Caco-2 (cell line): ENCODE measurements around the gene TPRG1. TPM values are rescaled to one million over a fixed set of nuclear protein-coding genes. Genes with fewer than 3 reads are reported as not detected.
A peak's percentile ranks its signal among the peaks of the same experiment; 100 is the strongest.

ENCODE experiments used
- Bru-seq: library from RNA; stranded (reverse); fragments of 400-500 nt; gene quantifications from one replicate; lab custom pipeline; 2021; lab: Mats Ljungman, UMichigan
- BruChase-seq, 2 experiments: library from RNA; stranded (reverse); fragments of 400-500 nt; gene quantifications; one replicate each; lab custom pipeline; 2021; lab: Mats Ljungman, UMichigan
- BruUV-seq: library from RNA; stranded (reverse); fragments of 400-500 nt; replicated peaks from 2 replicates; lab custom pipeline; 2021; lab: Mats Ljungman, UMichigan
- CTCF ChIA-PET: fragments of 300-600 bp; sonication (Branson Sonifier 250); formaldehyde crosslinking; loops from one replicate; lab custom pipeline; 2022; ENCODE audit warnings: antibody characterized with exemption; lab: Charles Lee
- POLR2A ChIA-PET: fragments of 300-600 bp; sonication (Branson Sonifier 250); formaldehyde crosslinking; loops from one replicate; lab custom pipeline; 2022; ENCODE audit warnings: antibody characterized with exemption; lab: Charles Lee
- DNase-seq, 2 experiments: peaks; one replicate each; pipeline versions ENCODE4 v3.0.0 to v3.0.0-alpha.2; 2020 to 2022
- H3K27me3 ChIP-seq: replicated peaks from 2 replicates; pipeline ENCODE4 v1.6.0; 2011; ENCODE audit warnings: low read length; ENCODE audit not compliant: control insufficient read depth, insufficient read depth
- H3K36me3 ChIP-seq: 2 replicates; pipeline ENCODE4 v1.5.1; 2011; ENCODE audit warnings: low read length; ENCODE audit not compliant: control insufficient read depth, insufficient read depth
- H3K4me1 ChIP-seq: fragments of 250-450 bp; sonication (Bioruptor Pico); 2 replicates; pipeline ENCODE4 v1.5.1; 2020; ENCODE audit warnings: mild to moderate bottlenecking
- H3K4me3 ChIP-seq: 2 replicates; pipeline ENCODE4 v1.5.1; 2011; ENCODE audit warnings: low read depth, mild to moderate bottlenecking, control low read depth, low read length
- H3K9me3 ChIP-seq: fragments of 250-450 bp; sonication (Bioruptor Pico); 2 replicates; pipeline ENCODE4 v1.5.1; 2020; ENCODE audit warnings: mild to moderate bottlenecking, moderate library complexity
- H3K27ac Mint-ChIP-seq: one replicate; pipeline ENCODE4 v1.8.0; 2022; ENCODE audit warnings: mixed read lengths; ENCODE audit not compliant: unreplicated experiment
- H3K27me3 Mint-ChIP-seq: one replicate; pipeline ENCODE4 v1.8.0; 2022; ENCODE audit warnings: mixed read lengths; ENCODE audit not compliant: insufficient read depth, unreplicated experiment
- H3K36me3 Mint-ChIP-seq: one replicate; pipeline ENCODE4 v1.8.0; 2022; ENCODE audit warnings: mild to moderate bottlenecking, mixed read lengths; ENCODE audit not compliant: insufficient read depth, unreplicated experiment
- H3K4me1 Mint-ChIP-seq: one replicate; pipeline ENCODE4 v1.8.0; 2022; ENCODE audit warnings: low read depth, mixed read lengths; ENCODE audit not compliant: unreplicated experiment
- H3K4me3 Mint-ChIP-seq: one replicate; pipeline ENCODE4 v1.8.0; 2022; ENCODE audit warnings: mild to moderate bottlenecking, moderate library complexity, mixed read lengths; ENCODE audit not compliant: unreplicated experiment
- H3K9me3 Mint-ChIP-seq: one replicate; pipeline ENCODE4 v1.8.0; 2022; ENCODE audit warnings: mixed read lengths; ENCODE audit not compliant: unreplicated experiment
- intact Hi-C: fragments of 100-400 bp; cut with micrococcal nuclease; formaldehyde crosslinking; loops from one replicate; pipeline ENCODE4 v1.10.0; 2022; ENCODE audit not compliant: unreplicated experiment
- long read RNA-seq: library from polyadenylated mRNA; stranded (forward); transcript quantifications from one replicate; pipeline ENCODE4 v2.0.0, GENCODE V29; 2022
- total RNA-seq: library from RNA; stranded (reverse); gene quantifications from 2 replicates; pipeline ENCODE4 v1.2.3, GENCODE V29; 2022
- TF ChIP-seq, protein P1 (sequence below), 2 experiments: fragments of 200-600 bp in 1 of 2; IDR thresholded peaks; 1 replicate in 1 of 2; 2 replicates in 1 of 2; pipeline versions ENCODE4 v1.5.1 to v1.8.0; 2011 to 2022; ENCODE audit warnings: antibody characterized with exemption in 1 of 2, control low read depth in 1 of 2, inconsistent platforms in 1 of 2, low read depth in 1 of 2, low read length in 1 of 2, mild to moderate bottlenecking in 1 of 2, moderate library complexity in 1 of 2; ENCODE audit not compliant: insufficient read depth in 1 of 2, severe bottlenecking in 1 of 2, unreplicated experiment in 1 of 2

TPRG1 gene, protein sequence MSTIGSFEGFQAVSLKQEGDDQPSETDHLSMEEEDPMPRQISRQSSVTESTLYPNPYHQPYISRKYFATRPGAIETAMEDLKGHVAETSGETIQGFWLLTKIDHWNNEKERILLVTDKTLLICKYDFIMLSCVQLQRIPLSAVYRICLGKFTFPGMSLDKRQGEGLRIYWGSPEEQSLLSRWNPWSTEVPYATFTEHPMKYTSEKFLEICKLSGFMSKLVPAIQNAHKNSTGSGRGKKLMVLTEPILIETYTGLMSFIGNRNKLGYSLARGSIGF
- 1.5 and 1.6 TPM in 2 replicates for total RNA-seq
- percentile 45 among the genes with signal in this experiment for Bru-seq, nascent RNA
- BruChase-seq, experiment 1, labeled RNA remaining after a 2-hour chase, result percentile 43 among the genes with signal in this experiment
- BruChase-seq, experiment 2, labeled RNA remaining after a 6-hour chase, result percentile 41 among the genes with signal in this experiment
- long read RNA-seq, partial matches to known transcripts, result 0 of 8 reads
- long read RNA-seq, other reads (novel, unspliced or antisense), result 8 of 8 reads

DNA sequence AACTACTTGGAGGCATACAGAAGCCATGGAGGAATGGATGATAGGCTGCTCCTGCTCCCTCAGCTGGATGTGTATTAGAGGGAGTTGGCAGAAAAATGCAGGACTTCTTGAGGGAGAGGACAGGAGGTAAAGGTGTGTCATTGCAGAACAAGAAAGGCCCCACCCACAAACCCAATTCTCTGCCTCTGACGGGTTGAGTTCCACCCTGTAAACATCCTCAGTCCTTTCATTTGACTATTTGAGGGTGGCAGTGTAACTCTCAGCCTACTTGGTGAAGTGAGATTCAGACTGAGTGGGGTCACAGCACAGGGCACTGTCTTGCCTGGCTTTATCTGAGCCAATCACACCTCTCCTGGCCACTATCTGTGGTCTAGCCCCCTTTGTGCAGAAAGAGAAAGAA, at the start of gene TPRG1:
Gene TPRG1, plus strand, starts transcription at position 265 of the 400 bp plus-strand sequence. CDS start 35,414 bp downstream, outside the sequence.
- no peak for DNase-seq
- Mint-ChIP-seq H3K4me1 (peaks cover 7% of the 10 kb centered on the region), H3K27ac (no peak within 1 kb of the TSS), H3K4me3 (no peak within 1 kb of the TSS), H3K36me3 (no peaks in the 10 kb centered on the region), H3K9me3 (no peaks in the 10 kb centered on the region), H3K27me3 (no peaks in the 10 kb centered on the region)
- Histone ChIP-seq H3K4me1 (peaks cover 4% of the 10 kb centered on the region; the same call in 1 of the 2 replicates), H3K4me3 (no peak within 1 kb of the TSS), H3K36me3 (no peaks in the 10 kb centered on the region), H3K27me3 (no peaks in the 10 kb centered on the region), H3K9me3 (no peaks in the 10 kb centered on the region)
- ChIA-PET CTCF (interaction anchor here (0.6 kb wide), 1 partner anchor 569 kb away, joined by 4 read pairs; no protein-coding TSS in a partner anchor), POLR2A (no interaction called here)
- intact Hi-C loops, result no loop called here
- no TSS peak for BruUV-seq
- TF ChIP-seq, protein P1, sequence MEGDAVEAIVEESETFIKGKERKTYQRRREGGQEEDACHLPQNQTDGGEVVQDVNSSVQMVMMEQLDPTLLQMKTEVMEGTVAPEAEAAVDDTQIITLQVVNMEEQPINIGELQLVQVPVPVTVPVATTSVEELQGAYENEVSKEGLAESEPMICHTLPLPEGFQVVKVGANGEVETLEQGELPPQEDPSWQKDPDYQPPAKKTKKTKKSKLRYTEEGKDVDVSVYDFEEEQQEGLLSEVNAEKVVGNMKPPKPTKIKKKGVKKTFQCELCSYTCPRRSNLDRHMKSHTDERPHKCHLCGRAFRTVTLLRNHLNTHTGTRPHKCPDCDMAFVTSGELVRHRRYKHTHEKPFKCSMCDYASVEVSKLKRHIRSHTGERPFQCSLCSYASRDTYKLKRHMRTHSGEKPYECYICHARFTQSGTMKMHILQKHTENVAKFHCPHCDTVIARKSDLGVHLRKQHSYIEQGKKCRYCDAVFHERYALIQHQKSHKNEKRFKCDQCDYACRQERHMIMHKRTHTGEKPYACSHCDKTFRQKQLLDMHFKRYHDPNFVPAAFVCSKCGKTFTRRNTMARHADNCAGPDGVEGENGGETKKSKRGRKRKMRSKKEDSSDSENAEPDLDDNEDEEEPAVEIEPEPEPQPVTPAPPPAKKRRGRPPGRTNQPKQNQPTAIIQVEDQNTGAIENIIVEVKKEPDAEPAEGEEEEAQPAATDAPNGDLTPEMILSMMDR (IDR thresholded peaks at IDR 0.05; ENCODE audit: insufficient read depth in 1 of 2, low read depth in 1 of 2, low read length in 1 of 2, severe bottlenecking in 1 of 2, unreplicated experiment in 1 of 2), result no peak

DNA sequence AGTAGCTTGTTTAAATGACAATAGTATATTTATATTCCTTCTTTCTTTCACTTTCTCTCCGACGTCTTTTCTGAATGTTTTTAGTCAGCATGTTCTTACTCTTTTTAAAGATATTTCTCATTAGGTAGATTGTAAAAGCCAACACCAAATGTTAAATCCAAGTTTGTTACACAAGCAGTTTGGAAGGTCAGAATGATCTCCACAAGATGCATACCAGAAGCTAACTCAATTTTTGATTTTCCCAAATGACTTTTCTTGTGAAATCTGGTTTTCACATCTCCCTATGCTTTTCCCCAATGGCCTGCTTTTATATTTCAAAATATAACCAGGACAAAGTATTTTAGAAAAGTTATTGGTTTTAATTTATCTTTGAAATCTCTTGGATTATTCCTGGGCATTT, 49.7 kb upstream of the TPRG1 start:
- no peaks in the 10 kb centered on the region for H3K4me1 Mint-ChIP-seq
- peaks cover 17% of the 10 kb centered on the region for H3K9me3 Mint-ChIP-seq
- intact Hi-C loops, result no loop called here
- H3K27me3 Mint-ChIP-seq, result no peaks in the 10 kb centered on the region
- no peaks in the 10 kb centered on the region for H3K36me3 Mint-ChIP-seq
- H3K36me3 ChIP-seq, result no peaks in the 10 kb centered on the region
- H3K9me3 ChIP-seq, result no peaks in the 10 kb centered on the region
- DNase-seq, result no peak
- no TSS peak for BruUV-seq
- H3K27ac Mint-ChIP-seq, result no peak overlapping the region
- ChIA-PET CTCF (no interaction called here), POLR2A (no interaction called here)
- no peaks in the 10 kb centered on the region for H3K4me1 ChIP-seq
- H3K4me3 ChIP-seq, result no peak overlapping the region
- TF ChIP-seq, protein P1 (IDR thresholded peaks at IDR 0.05; ENCODE audit: insufficient read depth in 1 of 2, low read depth in 1 of 2, low read length in 1 of 2, severe bottlenecking in 1 of 2, unreplicated experiment in 1 of 2), result no peak
- no peaks in the 10 kb centered on the region for H3K27me3 ChIP-seq
- H3K4me3 Mint-ChIP-seq, result no peak overlapping the region

DNA sequence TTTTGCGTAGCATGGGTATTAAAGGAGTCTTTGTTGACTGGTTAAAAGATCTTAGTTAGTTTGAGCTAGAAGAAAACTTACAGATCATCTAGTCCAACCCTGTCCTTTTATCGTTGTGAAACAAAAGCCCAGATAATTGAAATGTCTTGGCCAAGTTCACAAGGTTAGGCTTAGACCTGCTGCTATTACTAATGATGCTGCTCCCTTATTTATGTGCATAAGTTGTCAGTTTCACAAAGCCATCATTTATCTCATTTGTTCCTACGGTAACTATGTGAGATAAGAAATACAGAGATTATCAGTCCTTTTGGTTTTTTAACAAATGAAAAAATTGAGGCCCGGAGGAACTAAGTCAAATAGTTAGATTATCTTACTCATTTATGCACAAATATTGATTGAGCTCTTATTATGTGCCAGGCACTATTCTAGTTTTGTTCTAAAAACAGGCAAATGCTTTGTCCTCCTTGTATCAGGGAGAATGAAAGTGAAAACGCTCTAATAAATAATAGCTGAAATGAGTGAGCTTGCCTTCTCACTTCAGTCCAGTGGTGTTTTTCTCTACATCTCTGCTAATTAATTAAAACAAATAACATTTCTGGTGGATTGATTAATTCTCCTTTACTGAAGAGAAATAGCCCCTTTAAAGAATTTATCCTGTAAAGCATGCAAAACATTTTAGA, 49.1 kb upstream of the TPRG1 start:
- no peak for DNase-seq
- H3K27me3 Mint-ChIP-seq, result no peaks in the 10 kb centered on the region
- BruUV-seq, result no TSS peak
- ChIA-PET POLR2A (no interaction called here), CTCF (no interaction called here)
- intact Hi-C loops, result no loop called here
- Histone ChIP-seq H3K36me3 (no peaks in the 10 kb centered on the region), H3K9me3 (no peaks in the 10 kb centered on the region), H3K4me1 (no peaks in the 10 kb centered on the region), H3K4me3 (no peak overlapping the region), H3K27me3 (no peaks in the 10 kb centered on the region)
- TF ChIP-seq, protein P1 (IDR thresholded peaks at IDR 0.05; ENCODE audit: insufficient read depth in 1 of 2, low read depth in 1 of 2, low read length in 1 of 2, severe bottlenecking in 1 of 2, unreplicated experiment in 1 of 2), result no peak
- H3K27ac Mint-ChIP-seq, result no peak overlapping the region
- H3K4me3 Mint-ChIP-seq, result no peak overlapping the region
- peaks cover 17% of the 10 kb centered on the region for H3K9me3 Mint-ChIP-seq
- H3K36me3 Mint-ChIP-seq, result no peaks in the 10 kb centered on the region
- no peaks in the 10 kb centered on the region for H3K4me1 Mint-ChIP-seq
